NCI-H1092 (cell line): ENCODE measurements around the gene TNNI2.

Source experiments
- DNase-seq: peaks from one replicate; lab custom pipeline; 2025; lab: John Stamatoyannopoulos, UW

Gene TNNI2

GRCh38 chr11:1834779-1835670 lies 3.8 kb upstream of the TNNI2 start, which contains the start of gene SYT8:
Gene SYT8, plus strand, starts transcription at chr11:1834990. Its CDS starts 116 bp downstream, at chr11:1835106.
- DNase-seq, result no peak

GRCh38 chr11:1835671-1836010 lies 3.1 kb upstream of the TNNI2 start:
- DNase-seq, result no peak

GRCh38 chr11:1836011-1836945 lies 2.5 kb upstream of the TNNI2 start:
- no peak for DNase-seq

- DNase-seq, result peak; percentile 51
Measured at GRCh38 chr11:1837171-1838076, 1.4 kb upstream of the TNNI2 start.

- DNase-seq, result no peak
Measured at GRCh38 chr11:1838077-1838425, 730 bp upstream of the TNNI2 start.

GRCh38 chr11:1839204-1839923 lies 583 bp downstream of the TNNI2 start:
- no peak for DNase-seq

- DNase-seq, result no peak
Measured at GRCh38 chr11:1839924-1840779, 1.4 kb downstream of the TNNI2 start.

- DNase-seq, result no peak
Measured at GRCh38 chr11:1840780-1841480, 2.1 kb downstream of the TNNI2 start.

GRCh38 chr11:1841511-1842148 lies 2.8 kb downstream of the TNNI2 start:
- no peak for DNase-seq

- DNase-seq, result no peak
Measured at GRCh38 chr11:1842149-1843097, 3.6 kb downstream of the TNNI2 start.

GRCh38 chr11:1843098-1843473 lies 4.3 kb downstream of the TNNI2 start:
- DNase-seq, result no peak

- DNase-seq, result no peak
Measured at GRCh38 chr11:1843796-1844195, 5.0 kb downstream of the TNNI2 start.

GRCh38 chr11:1844221-1845094 lies 5.7 kb downstream of the TNNI2 start:
- no peak for DNase-seq

GRCh38 chr11:1845095-1845429 lies 6.3 kb downstream of the TNNI2 start:
- DNase-seq, result no peak

- DNase-seq, result no peak
Measured at GRCh38 chr11:1845561-1846452, 7.0 kb downstream of the TNNI2 start.

- no peak for DNase-seq
Measured at GRCh38 chr11:1846453-1846932, 7.7 kb downstream of the TNNI2 start.
